Left cardiac atrium (tissue), 4 donors: ENCODE data around the gene TBX5. TPM values are rescaled to one million over a fixed set of nuclear protein-coding genes. Genes with fewer than 3 reads are reported as not detected.

Source experiments
- ATAC-seq, 2 donors: fragments of 200-7000 bp; cut with Tn5 transposase; one replicate each; pipeline ENCODE4 v1.9.1; 2020; ENCODE audit warnings: mild to moderate bottlenecking in 2 of 2, moderate library complexity in 2 of 2
- DNase-seq: peaks from one replicate; pipeline ENCODE4 v3.0.0-alpha.2; 2020
- intact Hi-C, 2 donors: fragments of 100-400 bp; cut with DNase I; formaldehyde crosslinking; loops; one replicate each; pipeline versions ENCODE4 v1.14.1 to v1.15.1; 2022 to 2023
- total RNA-seq, 2 donors: library from RNA; stranded (reverse); fragmentation: NEBNext Ultra II Directional; extraction: Animal tissue kit (Norgen Biotek cat#: 25700); gene quantifications; one replicate each; pipeline ENCODE4 v1.2.1, GENCODE V29; 2021
- donor health status: DM: no; HTN: yes; CAD: no.
- donor health status: DM: no; HTN: yes; CAD: no; lungs with severe emphysema.
- donor health status: DM: yes; HTN: yes; CAD: no.
- donor health status: Dilated cardiomyopathy.

TBX5 gene
- total RNA-seq, 2 donors from 2014 or later, result 116 to 236 TPM

DNA sequence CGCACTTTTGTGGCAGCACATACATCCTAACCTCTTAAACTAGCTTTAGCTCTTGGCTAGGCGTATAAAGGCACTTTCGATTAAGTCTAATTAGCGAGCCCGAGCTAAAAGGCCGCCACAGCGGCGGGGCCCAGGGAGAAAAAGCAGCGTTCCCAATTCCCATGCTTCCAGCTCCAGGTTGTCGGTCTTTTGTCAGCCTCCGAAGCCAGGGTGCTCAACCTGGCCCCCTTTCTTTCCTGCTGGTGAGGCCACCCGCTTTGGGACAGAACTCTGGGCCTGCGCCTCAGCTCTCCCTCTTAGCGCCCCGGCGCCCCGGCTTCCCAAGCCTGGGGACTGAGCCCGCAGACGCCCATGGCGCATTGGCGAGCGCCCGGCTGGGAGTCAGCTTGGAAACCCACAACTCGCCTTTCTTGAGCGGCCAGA lies 33.3 kb upstream of the TBX5 start:
- no peak for ATAC-seq
- intact Hi-C loops, result no loop called here

DNA sequence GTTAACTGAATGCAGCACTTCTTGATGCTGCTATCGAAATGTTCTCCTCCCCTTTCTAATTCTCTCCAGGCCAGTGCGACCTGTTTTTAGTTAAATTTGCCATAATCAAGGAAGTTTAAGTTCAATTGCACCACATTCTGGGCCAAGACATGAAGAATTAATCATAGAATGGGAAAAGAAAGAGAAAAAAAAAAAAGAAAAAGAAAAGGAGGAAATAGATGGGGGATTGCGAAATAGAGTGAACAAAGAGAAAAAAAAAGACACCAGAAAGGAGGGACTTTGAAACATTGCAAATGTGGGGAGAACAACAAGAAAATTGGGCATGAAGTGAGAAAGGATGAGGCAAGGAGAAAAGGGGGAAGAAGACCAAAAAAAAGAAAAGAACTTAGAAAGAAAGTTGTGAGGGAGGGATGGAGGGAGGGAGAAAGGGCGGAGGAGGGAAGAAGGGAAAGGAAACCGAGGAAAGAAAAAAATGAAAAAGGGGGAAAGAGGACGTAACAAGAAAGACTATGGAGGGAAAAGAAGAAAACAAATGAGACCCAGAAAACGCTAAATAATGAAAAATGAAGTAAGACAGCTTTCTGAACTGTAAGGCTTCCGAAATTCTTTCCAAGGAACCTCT lies 32.8 kb upstream of the TBX5 start:
- DNase-seq (no peak), ATAC-seq (no peak)
- intact Hi-C loops, result no loop called here

More for the DNA sequence above, 33.3 kb upstream of the TBX5 start:
- no peak for DNase-seq

DNA sequence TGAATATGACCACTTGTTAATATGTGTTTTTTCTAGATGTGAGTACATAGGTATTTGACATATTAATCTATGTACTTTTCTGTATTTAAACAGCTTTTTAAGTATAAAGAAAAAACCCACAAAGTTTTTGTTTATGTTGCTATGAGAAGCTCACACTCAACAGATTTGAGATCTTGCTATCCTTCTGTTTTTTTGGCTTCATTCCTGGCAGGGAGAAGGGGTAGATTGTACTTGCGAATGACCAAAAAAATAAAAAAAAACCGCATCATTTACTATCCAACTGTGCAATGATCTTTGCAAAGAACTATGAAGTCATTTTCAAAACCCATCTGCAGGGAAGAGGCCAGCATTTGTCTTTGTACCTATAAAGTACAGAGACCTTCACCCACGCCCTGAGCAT lies 28.4 kb upstream of the TBX5 start:
- DNase-seq, result no peak
- ATAC-seq, result no peak
- intact Hi-C loops, result no loop called here

DNA sequence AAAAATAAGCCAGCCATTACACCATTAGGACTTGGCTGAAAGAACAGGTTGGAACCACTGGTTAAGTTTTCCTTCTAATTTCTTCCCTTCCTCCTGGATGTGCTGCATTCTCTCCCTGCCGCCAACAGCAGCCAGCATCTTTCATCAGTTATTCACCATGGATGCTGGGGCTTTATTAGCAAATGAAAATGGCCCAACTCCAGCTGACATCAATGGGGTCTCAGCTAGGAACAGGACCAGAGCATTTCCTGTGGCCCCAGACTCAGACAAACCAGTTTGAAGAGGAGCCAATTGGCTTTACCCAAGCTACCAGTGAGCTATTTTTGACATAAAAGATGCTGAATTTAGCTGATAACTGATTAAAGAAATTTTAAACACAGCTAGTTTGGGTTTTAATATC lies 26.0 kb upstream of the TBX5 start:
- intact Hi-C loops, result no loop called here
- peak in 1 of 2 donors; percentile 39 for ATAC-seq
- DNase-seq, result no peak

DNA sequence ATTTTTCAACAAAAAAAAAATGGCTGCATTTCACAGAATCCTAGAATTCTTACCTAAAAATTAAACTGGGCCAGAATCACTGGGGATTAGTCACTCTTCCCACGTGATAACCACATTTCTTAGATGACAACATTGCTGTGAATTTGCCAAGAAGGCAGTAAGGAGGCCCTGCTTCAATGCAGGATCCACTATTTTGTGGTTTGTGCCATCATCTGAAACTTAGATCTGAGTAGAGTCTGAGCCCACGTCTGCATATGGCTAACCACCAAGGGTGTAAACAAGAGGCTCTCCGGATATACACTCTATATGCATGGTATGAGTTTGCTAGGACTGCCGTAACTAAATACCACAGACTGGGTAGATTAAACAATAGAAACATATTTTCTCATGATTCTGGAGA lies 24.4 kb upstream of the TBX5 start:
- intact Hi-C loops, result no loop called here

DNA sequence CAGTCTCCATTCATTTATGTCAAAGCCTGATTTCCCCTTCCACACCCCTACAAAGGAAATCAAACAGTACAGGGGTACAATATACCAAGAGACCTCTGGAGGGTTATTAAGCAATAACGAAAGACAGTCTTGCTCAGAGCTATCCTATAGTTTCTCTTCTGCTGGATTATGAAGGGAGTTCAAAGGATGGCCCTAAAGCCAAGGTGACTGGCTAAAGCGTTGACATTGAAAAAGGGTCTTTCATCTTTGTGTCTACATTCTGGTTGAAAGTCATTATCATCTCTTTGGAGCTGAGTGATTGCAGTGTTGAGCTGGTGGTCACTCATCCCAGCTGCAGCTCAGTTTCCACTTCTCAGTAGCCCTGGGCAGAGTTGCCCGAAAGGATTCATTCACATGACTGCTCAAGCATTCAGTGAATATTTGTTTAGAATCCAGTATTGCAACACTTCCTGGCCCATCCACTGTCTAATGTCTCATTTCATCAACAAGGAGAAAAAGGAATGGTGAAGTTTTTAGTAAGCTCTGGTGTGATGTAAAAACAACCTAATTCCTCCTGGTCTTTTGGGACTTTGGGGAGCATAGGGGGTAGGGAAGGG lies 19.2 kb upstream of the TBX5 start:
- intact Hi-C loops, result no loop called here

More for the DNA sequence above, 24.4 kb upstream of the TBX5 start:
- ATAC-seq, result peak; percentile 42 to 77
- DNase-seq, result no peak

DNA sequence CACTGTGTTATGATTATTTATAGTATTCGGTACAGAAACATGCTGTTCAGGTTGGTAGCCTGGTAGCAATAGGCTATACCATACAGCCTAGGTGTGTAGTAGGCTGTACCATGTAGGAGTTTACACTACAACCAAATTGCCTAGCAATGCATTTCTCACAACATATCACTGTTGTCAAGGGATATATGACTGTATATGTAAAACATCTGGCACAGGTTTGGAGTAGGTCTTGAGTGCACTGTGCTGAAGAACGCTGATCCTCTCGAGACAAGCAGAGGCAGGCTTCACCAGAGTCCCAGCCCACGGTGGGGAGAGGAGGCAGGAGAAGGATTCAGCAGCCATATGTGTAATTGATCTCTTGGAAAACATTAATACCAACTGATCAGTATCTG lies 15.0 kb upstream of the TBX5 start:
- DNase-seq (no peak), ATAC-seq (no peak)
- intact Hi-C loops, result no loop called here

More for the DNA sequence above, 19.2 kb upstream of the TBX5 start:
- ATAC-seq (peak; percentile 58 to 77), DNase-seq (no peak)

DNA sequence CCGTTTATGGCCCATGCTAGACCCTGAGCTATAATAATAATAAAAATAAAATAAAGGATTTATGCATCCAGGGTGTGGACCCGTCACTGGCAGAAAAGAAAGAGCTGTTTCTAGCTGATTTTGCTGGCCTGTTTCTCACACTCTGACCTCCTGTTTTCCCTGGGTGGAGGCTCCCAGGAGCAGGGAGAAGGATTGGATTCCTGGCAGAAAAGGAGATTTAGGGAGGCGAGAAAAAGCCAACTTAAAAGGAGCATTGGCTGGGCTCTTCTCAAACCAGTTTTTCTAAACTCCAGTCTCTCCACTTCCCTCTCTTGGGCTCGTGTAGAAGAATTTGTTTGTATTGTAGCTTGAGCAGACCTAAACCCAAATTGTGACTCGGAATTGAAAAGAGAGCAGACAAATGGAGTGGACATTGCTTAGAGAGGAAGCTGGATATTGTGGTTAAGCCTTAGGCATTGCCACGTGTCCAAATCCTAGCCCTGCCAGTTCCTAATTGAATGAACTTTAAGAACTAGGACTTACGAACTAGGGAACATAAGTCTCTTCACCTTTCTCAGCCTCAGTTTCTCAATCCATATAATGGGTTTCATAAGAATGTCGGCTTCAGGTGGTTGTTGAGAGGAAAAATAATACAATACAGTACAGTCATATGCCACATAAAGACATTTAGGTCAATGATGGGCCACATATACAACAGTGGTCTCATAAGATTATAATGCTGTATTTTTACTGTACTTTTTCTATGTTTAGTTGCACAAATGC lies 14.4 kb upstream of the TBX5 start:
- intact Hi-C loops, result no loop called here
- DNase-seq (no peak), ATAC-seq (no peak)

DNA sequence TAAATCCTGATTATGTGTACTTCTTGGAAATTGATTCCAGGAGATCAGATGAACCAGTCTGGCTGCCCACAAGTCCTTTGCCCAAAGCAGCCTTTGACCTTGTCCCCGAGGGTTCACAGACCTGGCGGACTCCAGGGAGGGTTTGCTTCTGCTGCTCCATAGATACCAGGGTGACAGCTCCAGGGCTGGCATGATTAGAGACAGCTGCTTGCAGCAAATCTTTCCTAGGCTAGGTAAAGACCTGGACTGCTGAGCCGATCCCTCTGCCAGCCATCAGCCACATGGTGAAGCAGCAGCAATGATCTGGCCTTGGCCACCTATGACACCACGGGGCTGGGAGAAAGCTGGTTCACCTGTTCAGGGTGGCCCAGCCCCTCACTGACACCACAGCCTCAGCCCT lies 10.1 kb upstream of the TBX5 start:
- no peak for DNase-seq
- intact Hi-C loops, result no loop called here
- ATAC-seq, result no peak

DNA sequence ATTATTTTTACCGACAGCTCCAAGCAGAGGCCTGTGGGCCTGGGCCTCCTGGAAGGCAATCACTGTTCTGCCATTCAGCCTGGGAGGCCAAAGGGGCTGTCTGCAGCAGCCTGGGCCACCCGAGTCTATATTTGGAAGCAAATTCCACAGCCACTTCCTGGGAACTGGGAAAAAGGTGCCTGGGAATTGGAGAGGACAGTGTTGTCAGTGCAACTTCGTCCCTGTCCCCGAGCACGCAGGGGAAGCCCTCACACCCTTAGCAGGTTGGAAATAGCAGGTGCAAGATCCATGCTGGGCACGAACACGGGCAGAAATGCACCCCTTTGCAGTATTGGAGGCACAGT lies 9.6 kb upstream of the TBX5 start:
- ATAC-seq, result peak in 1 of 2 donors; percentile 71
- DNase-seq, result no peak
- intact Hi-C loops, result no loop called here

DNA sequence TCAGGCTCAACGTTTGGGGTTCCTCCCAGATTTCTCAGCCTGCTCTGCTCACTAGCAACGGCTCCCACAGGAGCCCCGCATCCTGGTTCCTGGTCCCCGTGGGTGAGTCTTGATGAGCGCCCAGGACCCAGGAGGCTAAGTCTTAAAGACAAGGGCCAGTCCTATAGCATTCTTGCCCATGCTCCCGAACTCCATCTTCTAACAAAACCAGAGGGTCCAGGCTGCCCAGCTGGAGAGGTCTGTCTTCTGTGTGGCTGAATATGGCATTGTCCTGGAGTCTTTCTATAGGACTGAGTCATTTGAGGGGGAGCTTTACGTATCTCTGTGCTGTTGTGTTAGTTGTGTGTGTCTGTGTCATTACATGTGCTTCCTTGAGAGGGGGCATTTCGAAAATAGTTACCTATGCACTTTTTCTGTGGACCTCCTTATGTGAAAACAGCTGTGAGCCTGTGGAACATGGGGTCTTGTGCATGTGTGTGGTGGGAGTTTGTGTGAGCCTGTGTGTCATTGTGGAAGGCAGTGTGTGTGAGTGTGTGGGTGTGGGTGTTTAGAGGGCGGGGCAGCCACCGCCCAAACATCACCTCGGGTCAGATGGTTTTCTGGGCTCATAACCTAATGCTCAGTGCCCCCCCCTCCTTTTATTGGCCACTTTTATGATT lies 9.1 kb upstream of the TBX5 start:
- intact Hi-C loops, result no loop called here
- DNase-seq (no peak), ATAC-seq (peak in 1 of 2 donors; percentile 2)

DNA sequence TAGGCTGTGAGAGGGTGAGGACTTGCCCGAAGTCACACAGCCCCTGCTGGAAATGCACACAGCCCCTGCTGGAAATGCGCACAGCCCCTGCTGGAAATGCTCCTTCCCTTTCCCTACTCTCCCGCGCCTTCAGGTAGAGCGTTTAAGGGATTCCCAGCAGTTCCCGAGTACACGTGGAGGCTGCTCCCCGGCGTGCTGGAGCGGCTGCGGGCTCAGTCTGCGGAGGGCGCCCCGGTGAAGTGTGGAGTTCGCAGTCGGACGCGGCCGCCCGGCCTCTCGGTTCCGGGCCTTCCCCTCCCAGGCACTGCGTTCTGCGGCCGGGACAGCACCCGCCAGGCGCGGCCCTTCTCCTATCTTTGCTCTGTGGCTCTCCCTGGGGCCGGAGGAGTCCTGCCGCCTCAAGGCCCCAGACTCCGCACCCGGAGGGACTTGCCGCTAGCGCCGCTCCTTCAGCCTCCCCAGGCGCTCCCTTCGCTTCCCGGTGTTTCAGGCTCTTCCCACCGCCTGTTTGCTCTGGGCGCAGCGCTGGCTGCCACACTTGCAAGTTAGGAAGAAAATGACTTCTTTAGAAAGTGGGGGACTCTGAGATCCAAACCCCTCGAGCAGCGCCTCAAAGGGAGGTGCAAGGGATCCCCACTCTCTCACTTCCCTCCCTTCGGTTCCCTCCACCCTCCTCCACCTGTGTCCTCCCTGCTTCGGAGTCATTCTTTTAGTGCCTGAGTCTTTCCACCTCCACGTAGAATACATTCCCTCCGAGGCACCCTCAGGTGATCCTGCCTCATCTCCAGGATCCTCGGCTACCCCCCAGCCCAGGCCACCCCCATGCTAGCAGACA lies 8.3 kb upstream of the TBX5 start:
- ATAC-seq, result peak; percentile 14 to 38
- DNase-seq, result no peak
- intact Hi-C loops, result no loop called here

DNA sequence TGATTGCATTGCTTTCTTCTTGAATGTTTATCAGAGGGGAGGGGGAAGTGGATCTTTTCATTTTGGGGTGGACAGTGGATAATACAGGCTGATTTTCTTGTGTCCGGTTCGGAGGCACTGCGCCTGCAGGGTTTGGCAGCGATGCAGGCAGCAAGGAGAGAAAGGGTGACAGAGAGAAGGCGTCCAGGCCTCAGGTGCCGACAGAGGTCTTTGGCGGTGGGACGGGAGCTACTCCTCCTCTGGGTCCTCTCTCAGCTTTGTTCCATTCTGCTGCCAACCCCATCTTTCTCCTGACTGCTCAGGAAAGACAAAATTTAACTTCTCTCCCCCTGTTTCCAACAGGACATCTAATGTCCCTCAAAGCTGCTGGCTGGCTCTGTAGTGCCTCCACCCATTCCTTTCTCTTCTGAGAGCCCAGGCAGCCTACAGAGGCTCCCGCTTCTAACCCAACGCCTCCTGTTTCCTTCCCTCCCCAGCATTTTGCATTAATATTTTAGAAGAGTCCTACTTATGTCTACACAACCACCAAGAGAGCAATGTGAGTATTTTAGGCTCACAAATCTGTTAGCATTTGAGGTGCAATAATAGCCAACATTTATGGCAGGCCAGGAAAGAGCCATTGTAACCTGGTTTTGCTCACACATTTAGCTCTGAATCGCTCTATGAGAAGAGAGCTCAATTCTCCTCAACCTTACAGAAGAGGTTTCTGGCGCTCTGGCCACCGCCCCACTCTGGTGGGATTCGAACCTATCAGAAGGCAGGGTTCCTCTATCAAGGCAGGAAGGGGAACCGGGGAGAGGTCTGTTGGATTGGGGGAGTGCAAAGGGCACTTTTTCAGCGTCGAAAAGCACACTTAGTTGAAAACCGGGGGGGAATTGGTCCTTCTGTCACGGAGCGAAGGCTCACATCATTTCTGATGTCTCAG lies 7.1 kb upstream of the TBX5 start:
- DNase-seq (no peak), ATAC-seq (peak in 1 of 2 donors; percentile 9)
- intact Hi-C loops, result no loop called here

DNA sequence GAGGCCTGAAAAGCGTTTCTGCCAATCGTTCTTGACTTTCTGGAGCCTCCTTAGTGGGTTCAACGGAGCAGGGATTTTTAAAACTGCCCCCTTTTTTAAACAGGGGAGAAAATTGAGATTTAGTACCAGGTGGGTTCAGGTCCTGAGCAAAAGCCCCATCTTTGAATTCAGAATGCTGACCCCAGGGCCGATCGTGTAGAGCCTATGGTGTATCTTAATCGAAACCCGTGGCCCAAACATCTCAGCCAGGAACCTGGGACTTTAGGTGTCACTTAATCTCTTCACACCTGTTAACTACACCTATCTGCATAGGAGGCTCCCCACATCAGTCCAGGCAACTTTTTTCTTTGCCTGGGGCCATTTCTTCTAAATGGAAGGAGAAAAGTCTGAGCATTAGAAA lies 6.4 kb upstream of the TBX5 start:
- intact Hi-C loops, result no loop called here
- DNase-seq (no peak), ATAC-seq (no peak)

DNA sequence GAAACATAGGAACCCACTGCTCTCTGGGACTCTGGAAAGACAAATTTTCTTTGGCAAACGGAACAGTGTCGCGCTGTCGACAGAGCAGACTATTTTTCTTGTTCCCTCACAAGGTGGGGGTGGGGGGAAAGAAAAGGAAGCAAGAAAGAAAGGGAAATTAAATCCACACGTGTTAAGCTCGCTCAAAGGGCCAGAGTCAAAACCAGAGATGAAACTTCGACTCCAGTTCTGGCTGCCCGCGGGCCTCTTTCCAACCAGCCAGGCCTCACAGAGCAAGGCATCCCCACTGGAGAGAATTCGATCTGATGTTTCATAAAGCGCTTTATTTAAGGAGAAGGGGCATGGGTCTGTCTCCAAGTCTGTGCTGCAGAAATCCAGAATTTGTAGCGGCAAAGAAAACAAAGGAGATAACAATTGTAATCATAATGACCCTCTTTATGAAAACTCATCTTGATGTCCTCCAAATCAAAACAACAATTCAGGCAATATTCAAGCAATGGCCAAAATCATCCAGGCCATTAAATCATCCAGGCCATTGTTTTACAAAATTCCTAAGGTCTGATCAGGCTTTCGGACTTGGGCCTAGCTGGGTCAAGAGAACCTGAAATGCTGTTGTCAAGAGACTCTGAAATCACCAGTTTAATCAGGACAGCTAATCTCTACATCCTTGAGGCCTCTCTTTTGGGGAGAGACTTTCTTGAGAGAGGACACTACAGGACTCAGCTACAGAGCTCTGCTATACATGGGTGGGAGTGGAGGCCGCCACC lies 5.3 kb upstream of the TBX5 start:
- DNase-seq (no peak), ATAC-seq (no peak)
- intact Hi-C loops, result no loop called here

DNA sequence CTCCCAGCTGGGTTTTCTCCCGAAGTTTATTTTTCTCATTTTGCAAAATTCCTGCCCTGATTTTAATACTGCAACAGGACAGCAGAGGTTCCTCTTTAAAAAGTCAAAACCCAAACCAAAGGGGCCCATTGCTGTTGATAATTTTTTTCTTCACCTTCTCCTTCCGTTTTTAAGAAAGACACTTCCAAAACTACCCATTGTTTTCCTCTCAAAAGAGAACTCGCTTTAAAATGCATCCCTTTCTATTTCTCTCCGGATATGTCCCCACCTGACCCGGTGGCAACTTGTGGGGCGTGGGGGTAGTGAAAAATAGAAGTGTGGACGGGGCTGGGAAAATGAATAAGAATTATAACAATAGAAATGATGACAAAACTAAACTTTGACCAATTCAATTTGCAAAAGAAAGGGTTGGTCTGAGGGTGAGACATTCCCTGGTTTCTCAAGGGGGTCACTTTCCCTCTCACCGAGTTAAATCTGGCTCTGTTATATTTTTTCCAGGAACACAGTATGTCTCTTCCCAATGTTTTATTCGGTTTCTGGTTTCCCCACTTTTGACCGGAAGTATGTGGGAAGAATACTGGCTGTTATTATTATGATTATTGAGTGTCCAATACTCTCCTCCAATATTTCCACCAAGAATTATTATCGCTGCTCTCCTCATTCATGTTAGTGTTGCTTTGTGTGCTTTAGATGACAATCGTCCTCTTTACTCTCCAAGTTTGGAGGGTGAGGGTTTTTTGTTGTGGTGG lies 4.1 kb upstream of the TBX5 start:
- DNase-seq (no peak), ATAC-seq (no peak)
- intact Hi-C loops, result loop anchor here (5.0 to 10.0 kb wide), 2 partner anchors 32 to 65 kb away; no protein-coding TSS in a partner anchor
